ENCODE measurements around the gene PGM1. TPM values are rescaled to one million over a fixed set of nuclear protein-coding genes. Genes with fewer than 3 reads are reported as not detected.

PGM1 gene
- total RNA-seq, 3 donors from 2014 or later (not counting 1 experiment from before 2014, with no cell fraction given), result 23.5 to 31.4 (median 23.7) TPM

GRCh38 chr1:63601912-63602311, 8.7 kb downstream of the PGM1 start:
- no peaks in the 10 kb centered on the region for H3K36me3 ChIP-seq (ENCODE audit: control insufficient read depth, insufficient read depth, low read length)
- Mint-ChIP-seq H3K4me3 (no peak overlapping the region), H3K9me3 (no peaks in the 10 kb centered on the region), H3K4me1 (peaks cover 23 to 33% of the 10 kb centered on the region in 2 donors), H3K27me3 (ENCODE audit: low read depth in 2 of 2) (no peaks in the 10 kb centered on the region), H3K36me3 (no peaks in the 10 kb centered on the region), H3K27ac (no peak overlapping the region)
- no peaks in the 10 kb centered on the region for H3K27me3 ChIP-seq (ENCODE audit: control insufficient read depth, insufficient read depth, low read length)
- intact Hi-C loops (cut with micrococcal nuclease), result no loop called here
- H3K9me3 ChIP-seq (ENCODE audit: control insufficient read depth, insufficient read depth, low read length), result no peaks in the 10 kb centered on the region
- no peak overlapping the region for H3K27ac ChIP-seq (ENCODE audit: low read length)
- ATAC-seq, result no peak
- H3K4me3 ChIP-seq (ENCODE audit: low read length), result no peak overlapping the region
- H3K4me1 ChIP-seq (ENCODE audit: control insufficient read depth, insufficient read depth, low read length), result no peaks in the 10 kb centered on the region
- WGBS (ENCODE audit: insufficient coverage), result no CpG with 5 or more reads among the region's 1 CpG
- no peak for DNase-seq
- TF ChIP-seq, protein P1, sequence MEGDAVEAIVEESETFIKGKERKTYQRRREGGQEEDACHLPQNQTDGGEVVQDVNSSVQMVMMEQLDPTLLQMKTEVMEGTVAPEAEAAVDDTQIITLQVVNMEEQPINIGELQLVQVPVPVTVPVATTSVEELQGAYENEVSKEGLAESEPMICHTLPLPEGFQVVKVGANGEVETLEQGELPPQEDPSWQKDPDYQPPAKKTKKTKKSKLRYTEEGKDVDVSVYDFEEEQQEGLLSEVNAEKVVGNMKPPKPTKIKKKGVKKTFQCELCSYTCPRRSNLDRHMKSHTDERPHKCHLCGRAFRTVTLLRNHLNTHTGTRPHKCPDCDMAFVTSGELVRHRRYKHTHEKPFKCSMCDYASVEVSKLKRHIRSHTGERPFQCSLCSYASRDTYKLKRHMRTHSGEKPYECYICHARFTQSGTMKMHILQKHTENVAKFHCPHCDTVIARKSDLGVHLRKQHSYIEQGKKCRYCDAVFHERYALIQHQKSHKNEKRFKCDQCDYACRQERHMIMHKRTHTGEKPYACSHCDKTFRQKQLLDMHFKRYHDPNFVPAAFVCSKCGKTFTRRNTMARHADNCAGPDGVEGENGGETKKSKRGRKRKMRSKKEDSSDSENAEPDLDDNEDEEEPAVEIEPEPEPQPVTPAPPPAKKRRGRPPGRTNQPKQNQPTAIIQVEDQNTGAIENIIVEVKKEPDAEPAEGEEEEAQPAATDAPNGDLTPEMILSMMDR (IDR thresholded peaks at IDR 0.05), result no peak

- Mint-ChIP-seq H3K9me3 (no peaks in the 10 kb centered on the region), H3K4me3 (no peak overlapping the region), H3K4me1 (peaks cover 21 to 33% of the 10 kb centered on the region in 2 donors), H3K36me3 (no peaks in the 10 kb centered on the region), H3K27ac (no peak overlapping the region), H3K27me3 (ENCODE audit: low read depth in 2 of 2) (no peaks in the 10 kb centered on the region)
- no peak overlapping the region for H3K27ac ChIP-seq (ENCODE audit: low read length)
- DNase-seq (no peak), ATAC-seq (no peak)
- TF ChIP-seq, protein P1 (IDR thresholded peaks at IDR 0.05), result no peak
- no peaks in the 10 kb centered on the region for H3K4me1 ChIP-seq (ENCODE audit: control insufficient read depth, insufficient read depth, low read length)
- no peaks in the 10 kb centered on the region for H3K9me3 ChIP-seq (ENCODE audit: control insufficient read depth, insufficient read depth, low read length)
- WGBS (ENCODE audit: insufficient coverage), result 92% methylated on average over 5 of the region's 5 CpGs
- no peak overlapping the region for H3K4me3 ChIP-seq (ENCODE audit: low read length)
- H3K27me3 ChIP-seq (ENCODE audit: control insufficient read depth, insufficient read depth, low read length), result no peaks in the 10 kb centered on the region
- no peaks in the 10 kb centered on the region for H3K36me3 ChIP-seq (ENCODE audit: control insufficient read depth, insufficient read depth, low read length)
- intact Hi-C loops (cut with micrococcal nuclease), result no loop called here
Measured at GRCh38 chr1:63602629-63603028, 9.4 kb downstream of the PGM1 start.

DNA sequence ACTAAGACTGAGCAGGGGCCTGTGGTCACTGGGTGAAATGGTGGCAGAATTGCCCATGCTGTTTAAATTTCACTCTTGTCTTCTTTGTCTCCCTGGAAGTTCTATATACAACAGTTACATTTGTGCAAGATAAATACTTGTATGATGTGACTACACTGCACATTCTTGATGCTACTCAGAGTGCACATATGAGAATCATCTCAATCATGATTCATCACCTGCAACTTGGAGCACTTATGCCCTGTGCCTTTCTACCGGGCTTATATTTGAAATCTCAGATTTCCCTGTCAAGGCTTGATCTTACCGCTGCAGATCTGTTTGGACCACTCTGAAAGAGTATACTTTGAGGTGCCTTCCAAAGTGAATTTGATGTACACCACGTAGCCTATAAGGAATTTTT, 10.6 kb downstream of the PGM1 start:
- ATAC-seq (no peak), DNase-seq (no peak)
- Mint-ChIP-seq H3K36me3 (no peaks in the 10 kb centered on the region), H3K9me3 (no peaks in the 10 kb centered on the region), H3K4me3 (no peak overlapping the region), H3K27ac (no peak overlapping the region), H3K27me3 (ENCODE audit: low read depth in 2 of 2) (no peaks in the 10 kb centered on the region), H3K4me1 (peaks cover 28 to 38% of the 10 kb centered on the region in 2 donors)
- H3K4me3 ChIP-seq (ENCODE audit: low read length), result no peak overlapping the region
- H3K27ac ChIP-seq (ENCODE audit: low read length), result no peak overlapping the region
- intact Hi-C loops (cut with micrococcal nuclease), result no loop called here
- H3K27me3 ChIP-seq (ENCODE audit: control insufficient read depth, insufficient read depth, low read length), result no peaks in the 10 kb centered on the region
- no peaks in the 10 kb centered on the region for H3K36me3 ChIP-seq (ENCODE audit: control insufficient read depth, insufficient read depth, low read length)
- WGBS (ENCODE audit: insufficient coverage), result 95% methylated on average over 3 of the region's 3 CpGs
- TF ChIP-seq, protein P1 (IDR thresholded peaks at IDR 0.05), result no peak
- no peaks in the 10 kb centered on the region for H3K4me1 ChIP-seq (ENCODE audit: control insufficient read depth, insufficient read depth, low read length)
- H3K9me3 ChIP-seq (ENCODE audit: control insufficient read depth, insufficient read depth, low read length), result no peaks in the 10 kb centered on the region

- Mint-ChIP-seq H3K36me3 (no peaks in the 10 kb centered on the region), H3K9me3 (no peaks in the 10 kb centered on the region), H3K27ac (no peak overlapping the region), H3K4me3 (no peak overlapping the region), H3K27me3 (ENCODE audit: low read depth in 2 of 2) (no peaks in the 10 kb centered on the region), H3K4me1 (peaks cover 31 to 41% of the 10 kb centered on the region in 2 donors)
- no peaks in the 10 kb centered on the region for H3K27me3 ChIP-seq (ENCODE audit: control insufficient read depth, insufficient read depth, low read length)
- H3K9me3 ChIP-seq (ENCODE audit: control insufficient read depth, insufficient read depth, low read length), result no peaks in the 10 kb centered on the region
- DNase-seq, result no peak
- WGBS (ENCODE audit: insufficient coverage), result 98% methylated on average over 6 of the region's 7 CpGs
- TF ChIP-seq, protein P1 (IDR thresholded peaks at IDR 0.05), result no peak
- no peaks in the 10 kb centered on the region for H3K36me3 ChIP-seq (ENCODE audit: control insufficient read depth, insufficient read depth, low read length)
- H3K27ac ChIP-seq (ENCODE audit: low read length), result no peak overlapping the region
- ATAC-seq, result no peak
- intact Hi-C loops (cut with micrococcal nuclease), result no loop called here
- no peak overlapping the region for H3K4me3 ChIP-seq (ENCODE audit: low read length)
- H3K4me1 ChIP-seq (ENCODE audit: control insufficient read depth, insufficient read depth, low read length), result no peaks in the 10 kb centered on the region
Measured at GRCh38 chr1:63607322-63607721, 14.1 kb downstream of the PGM1 start.
